Calu3 (cell line): ENCODE data around the gene MLXIP. TPM values are rescaled to one million over a fixed set of nuclear protein-coding genes. Genes with fewer than 3 reads are reported as not detected.

Experiments
- Bru-seq: library from RNA; stranded (reverse); fragments of 400-500 nt; gene quantifications from one replicate; lab custom pipeline; 2021; lab: Mats Ljungman, UMichigan
- BruChase-seq, 2 experiments: library from RNA; stranded (reverse); fragments of 400-500 nt; gene quantifications; one replicate each; lab custom pipeline; 2021; lab: Mats Ljungman, UMichigan
- BruUV-seq: library from RNA; stranded (reverse); fragments of 400-500 nt; replicated peaks from 2 replicates; lab custom pipeline; 2021; lab: Mats Ljungman, UMichigan
- CTCF ChIA-PET: fragments of 300-600 bp; sonication (Branson Sonifier 250); formaldehyde crosslinking; loops from one replicate; lab custom pipeline; 2022; ENCODE audit warnings: antibody characterized with exemption; lab: Charles Lee
- DNase-seq: peaks from one replicate; pipeline ENCODE4 v3.0.0; 2022
- H3K27ac Mint-ChIP-seq: one replicate; pipeline ENCODE4 v1.8.0; 2022; ENCODE audit warnings: mixed read lengths; ENCODE audit not compliant: unreplicated experiment
- H3K27me3 Mint-ChIP-seq: one replicate; pipeline ENCODE4 v1.8.0; 2022; ENCODE audit warnings: mixed read lengths; ENCODE audit not compliant: unreplicated experiment
- H3K36me3 Mint-ChIP-seq: one replicate; pipeline ENCODE4 v1.8.0; 2022; ENCODE audit warnings: mild to moderate bottlenecking, moderate library complexity, mixed read lengths; ENCODE audit not compliant: insufficient read depth, unreplicated experiment
- H3K4me1 Mint-ChIP-seq: one replicate; pipeline ENCODE4 v1.8.0; 2022; ENCODE audit warnings: mild to moderate bottlenecking, low read depth, mixed read lengths; ENCODE audit not compliant: unreplicated experiment
- H3K4me3 Mint-ChIP-seq: one replicate; pipeline ENCODE4 v1.8.0; 2022; ENCODE audit warnings: mild to moderate bottlenecking, low read depth, moderate library complexity, mixed read lengths; ENCODE audit not compliant: unreplicated experiment
- H3K9me3 Mint-ChIP-seq: one replicate; pipeline ENCODE4 v1.8.0; 2022; ENCODE audit warnings: low read depth, mixed read lengths; ENCODE audit not compliant: unreplicated experiment
- intact Hi-C: fragments of 100-400 bp; cut with micrococcal nuclease; formaldehyde crosslinking; loops from one replicate; pipeline ENCODE4 v1.10.0; 2022; ENCODE audit not compliant: unreplicated experiment
- long read RNA-seq: library from polyadenylated mRNA; stranded (forward); transcript quantifications from one replicate; pipeline ENCODE4 v2.0.0, GENCODE V29; 2022
- total RNA-seq: library from RNA; stranded (reverse); gene quantifications from 2 replicates; pipeline ENCODE4 v1.2.3, GENCODE V29; 2022
- TF ChIP-seq, protein P1 (sequence below): fragments of 200-600 bp; IDR thresholded peaks from one replicate; pipeline ENCODE4 v1.8.0; 2022; ENCODE audit warnings: antibody characterized with exemption; ENCODE audit not compliant: unreplicated experiment

The MLXIP gene, protein sequence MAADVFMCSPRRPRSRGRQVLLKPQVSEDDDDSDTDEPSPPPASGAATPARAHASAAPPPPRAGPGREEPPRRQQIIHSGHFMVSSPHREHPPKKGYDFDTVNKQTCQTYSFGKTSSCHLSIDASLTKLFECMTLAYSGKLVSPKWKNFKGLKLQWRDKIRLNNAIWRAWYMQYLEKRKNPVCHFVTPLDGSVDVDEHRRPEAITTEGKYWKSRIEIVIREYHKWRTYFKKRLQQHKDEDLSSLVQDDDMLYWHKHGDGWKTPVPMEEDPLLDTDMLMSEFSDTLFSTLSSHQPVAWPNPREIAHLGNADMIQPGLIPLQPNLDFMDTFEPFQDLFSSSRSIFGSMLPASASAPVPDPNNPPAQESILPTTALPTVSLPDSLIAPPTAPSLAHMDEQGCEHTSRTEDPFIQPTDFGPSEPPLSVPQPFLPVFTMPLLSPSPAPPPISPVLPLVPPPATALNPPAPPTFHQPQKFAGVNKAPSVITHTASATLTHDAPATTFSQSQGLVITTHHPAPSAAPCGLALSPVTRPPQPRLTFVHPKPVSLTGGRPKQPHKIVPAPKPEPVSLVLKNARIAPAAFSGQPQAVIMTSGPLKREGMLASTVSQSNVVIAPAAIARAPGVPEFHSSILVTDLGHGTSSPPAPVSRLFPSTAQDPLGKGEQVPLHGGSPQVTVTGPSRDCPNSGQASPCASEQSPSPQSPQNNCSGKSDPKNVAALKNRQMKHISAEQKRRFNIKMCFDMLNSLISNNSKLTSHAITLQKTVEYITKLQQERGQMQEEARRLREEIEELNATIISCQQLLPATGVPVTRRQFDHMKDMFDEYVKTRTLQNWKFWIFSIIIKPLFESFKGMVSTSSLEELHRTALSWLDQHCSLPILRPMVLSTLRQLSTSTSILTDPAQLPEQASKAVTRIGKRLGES
- total RNA-seq = 55.3 and 58.7 TPM in 2 replicates
- percentile 72 among the genes with signal in this experiment for Bru-seq, nascent RNA
- BruChase-seq, experiment 1, labeled RNA remaining after a 6-hour chase = percentile 85 among the genes with signal in this experiment
- percentile 81 among the genes with signal in this experiment for BruChase-seq, experiment 2, labeled RNA remaining after a 2-hour chase
- long read RNA-seq, full-length matches to known transcripts = 11 of 47 reads
- long read RNA-seq, partial matches to known transcripts = 6 of 47 reads
- long read RNA-seq, other reads (novel, unspliced or antisense) = 30 of 47 reads

GRCh38 chr12:122078141-122079032, at the start of gene MLXIP:
Gene MLXIP (plus strand): TSS chr12:122078756. CDS start chr12:122078854, 98 bp downstream.
- H3K36me3 Mint-ChIP-seq = peaks cover 44% of the 10 kb centered on the region
- peak within 1 kb of the TSS; percentile 30 for H3K27ac Mint-ChIP-seq
- TF ChIP-seq, protein P1, sequence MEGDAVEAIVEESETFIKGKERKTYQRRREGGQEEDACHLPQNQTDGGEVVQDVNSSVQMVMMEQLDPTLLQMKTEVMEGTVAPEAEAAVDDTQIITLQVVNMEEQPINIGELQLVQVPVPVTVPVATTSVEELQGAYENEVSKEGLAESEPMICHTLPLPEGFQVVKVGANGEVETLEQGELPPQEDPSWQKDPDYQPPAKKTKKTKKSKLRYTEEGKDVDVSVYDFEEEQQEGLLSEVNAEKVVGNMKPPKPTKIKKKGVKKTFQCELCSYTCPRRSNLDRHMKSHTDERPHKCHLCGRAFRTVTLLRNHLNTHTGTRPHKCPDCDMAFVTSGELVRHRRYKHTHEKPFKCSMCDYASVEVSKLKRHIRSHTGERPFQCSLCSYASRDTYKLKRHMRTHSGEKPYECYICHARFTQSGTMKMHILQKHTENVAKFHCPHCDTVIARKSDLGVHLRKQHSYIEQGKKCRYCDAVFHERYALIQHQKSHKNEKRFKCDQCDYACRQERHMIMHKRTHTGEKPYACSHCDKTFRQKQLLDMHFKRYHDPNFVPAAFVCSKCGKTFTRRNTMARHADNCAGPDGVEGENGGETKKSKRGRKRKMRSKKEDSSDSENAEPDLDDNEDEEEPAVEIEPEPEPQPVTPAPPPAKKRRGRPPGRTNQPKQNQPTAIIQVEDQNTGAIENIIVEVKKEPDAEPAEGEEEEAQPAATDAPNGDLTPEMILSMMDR = no peak
- CTCF ChIA-PET = interaction anchor here (0.6 to 1.4 kb wide), 10 partner anchors 11 to 344 kb away, joined by 3 to 8 read pairs (median 4); partner anchors contain the start of gene CLIP1
- peaks cover 31% of the 10 kb centered on the region for H3K4me1 Mint-ChIP-seq
- H3K9me3 Mint-ChIP-seq = no peaks in the 10 kb centered on the region
- peak within 1 kb of the TSS; percentile 68 for H3K4me3 Mint-ChIP-seq
- no peaks in the 10 kb centered on the region for H3K27me3 Mint-ChIP-seq
- TSS peak; percentile 92 for BruUV-seq
- intact Hi-C loops = no loop called here
- peak; percentile 97 for DNase-seq

- H3K27me3 Mint-ChIP-seq = no peaks in the 10 kb centered on the region
Measured at GRCh38 chr12:122028905-122029560, 49.5 kb upstream of the MLXIP start.

DNA sequence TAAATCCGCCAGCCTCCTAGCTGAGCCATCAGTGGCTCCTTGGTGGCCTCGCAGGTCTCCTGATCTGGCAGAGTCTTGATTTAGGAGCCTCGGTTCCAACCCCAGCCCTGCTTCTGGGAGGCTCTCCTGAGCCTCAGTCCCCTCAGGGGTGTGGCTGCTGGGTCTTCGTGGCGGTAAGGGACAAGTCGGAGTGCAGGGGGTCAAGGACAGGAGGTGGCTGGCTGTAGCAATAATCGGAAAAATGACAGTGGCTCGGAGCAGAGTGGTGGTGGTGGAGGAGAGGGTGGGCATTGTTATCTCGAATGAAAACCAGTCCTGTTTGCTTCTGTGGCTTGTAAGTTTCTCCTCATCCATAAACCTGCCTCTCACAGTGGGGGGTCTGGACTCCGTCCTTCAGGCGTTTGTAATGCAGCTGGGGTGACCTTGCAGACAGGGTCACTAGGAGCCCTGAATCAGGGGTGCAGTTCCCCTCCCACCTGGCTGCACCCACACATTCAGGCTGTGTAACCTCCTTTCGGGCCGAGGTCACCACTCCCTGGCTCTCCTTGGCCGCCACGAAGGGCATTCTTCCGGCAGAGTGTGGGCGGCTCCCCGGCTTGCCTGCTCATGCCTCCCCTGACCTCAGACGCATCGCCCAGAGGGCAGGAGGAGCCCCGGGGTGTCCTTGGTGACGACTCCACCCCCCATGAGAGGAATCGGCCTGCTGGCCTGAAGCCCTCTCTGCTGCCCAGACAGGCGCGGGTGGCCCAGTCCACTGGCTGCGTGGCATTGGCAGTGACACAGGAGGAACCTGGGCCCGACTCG, 48.7 kb upstream of the MLXIP start:
- Mint-ChIP-seq H3K9me3 (no peaks in the 10 kb centered on the region), H3K4me3 (no peak overlapping the region), H3K36me3 (peaks cover 13% of the 10 kb centered on the region), H3K27me3 (no peaks in the 10 kb centered on the region), H3K4me1 (peaks cover 39% of the 10 kb centered on the region), H3K27ac (no peak overlapping the region)
- BruUV-seq = no TSS peak
- intact Hi-C loops = loop anchor here (10.0 kb wide), 1 partner anchor 115 kb away; the partner anchor contains the start of gene CFAP251
- TF ChIP-seq, protein P1 = no peak
- DNase-seq = no peak
- CTCF ChIA-PET = no interaction called here

More at GRCh38 chr12:122028905-122029560, 49.5 kb upstream of the MLXIP start:
- TF ChIP-seq, protein P1 = no peak
- Mint-ChIP-seq H3K36me3 (peaks cover 12% of the 10 kb centered on the region), H3K4me1 (peaks cover 42% of the 10 kb centered on the region), H3K4me3 (no peak overlapping the region), H3K27ac (no peak overlapping the region), H3K9me3 (no peaks in the 10 kb centered on the region)
- intact Hi-C loops = loop anchor here (10.0 kb wide), 1 partner anchor 114 kb away; the partner anchor contains the start of gene CFAP251
- CTCF ChIA-PET = interaction anchor here (1.0 kb wide), 1 partner anchor 37 kb away, joined by 5 read pairs; no protein-coding TSS in a partner anchor
- no peak for DNase-seq
- BruUV-seq = no TSS peak
